NCI-H1417 (cell line): ENCODE data around the gene KAT2B.
"Not testable (repeated sequence)": the region's sequence is repeated elsewhere in the genome, so short reads cannot be mapped to it uniquely, and the experiment has no call there.

Source experiments
- DNase-seq, 3 experiments: peaks; one replicate each; lab custom pipeline; 2025; lab: John Stamatoyannopoulos, UW

Gene KAT2B

GRCh38 chr3:20039765-20040547 lies at the start of gene KAT2B:
TSS of gene KAT2B (plus strand) at chr3:20040446. CDS start at chr3:20040478, 32 bp downstream.
- DNase-seq: peak; percentile 45 to 83 (median 72)

- DNase-seq: no peak
Measured at GRCh38 chr3:19994796-19995195, 45.5 kb upstream of the KAT2B start.

GRCh38 chr3:19997502-19997901 lies 42.7 kb upstream of the KAT2B start:
- no peak for DNase-seq

GRCh38 chr3:20001932-20002331 lies 38.3 kb upstream of the KAT2B start:
- no peak for DNase-seq

GRCh38 chr3:20007960-20008359 lies 32.3 kb upstream of the KAT2B start:
- no peak for DNase-seq

GRCh38 chr3:20008646-20009045 lies 31.6 kb upstream of the KAT2B start:
- no peak for DNase-seq

GRCh38 chr3:20012164-20012563 lies 28.1 kb upstream of the KAT2B start, which contains the start of gene PP2D1:
TSS of gene PP2D1 (minus strand) at chr3:20012264. CDS start at chr3:20012072, 192 bp downstream.
- no peak for DNase-seq

GRCh38 chr3:20013396-20013795 lies 26.9 kb upstream of the KAT2B start:
- no peak for DNase-seq

GRCh38 chr3:20015525-20015924 lies 24.7 kb upstream of the KAT2B start:
- no peak for DNase-seq

GRCh38 chr3:20016076-20016475 lies 24.2 kb upstream of the KAT2B start:
- DNase-seq: not testable (repeated sequence)

GRCh38 chr3:20022954-20023622 lies 17.2 kb upstream of the KAT2B start:
- DNase-seq: no peak

- DNase-seq: no peak
Measured at GRCh38 chr3:20023623-20024405, 16.4 kb upstream of the KAT2B start.

- DNase-seq: no peak
Measured at GRCh38 chr3:20027136-20027535, 13.1 kb upstream of the KAT2B start.

GRCh38 chr3:20028905-20029331 lies 11.3 kb upstream of the KAT2B start:
- no peak for DNase-seq

- DNase-seq: not testable (repeated sequence)
Measured at GRCh38 chr3:20031939-20032338, 8.3 kb upstream of the KAT2B start.

GRCh38 chr3:20035019-20035418 lies 5.2 kb upstream of the KAT2B start:
- DNase-seq: no peak

- no peak for DNase-seq
Measured at GRCh38 chr3:20037255-20037996, 2.8 kb upstream of the KAT2B start.

GRCh38 chr3:20038699-20039465 lies 1.4 kb upstream of the KAT2B start:
- peak in 1 of 3 experiments; percentile 9 for DNase-seq

GRCh38 chr3:20039466-20039764 lies 831 bp upstream of the KAT2B start:
- no peak for DNase-seq

GRCh38 chr3:20040548-20041196 lies 426 bp downstream of the KAT2B start:
- peak; percentile 47 to 62 (median 50) for DNase-seq
